Lower leg skin (tissue), 4 donors: ENCODE measurements around the gene CTNNA2. TPM values are rescaled to one million over a fixed set of nuclear protein-coding genes. Genes with fewer than 3 reads are reported as not detected.

Source experiments
- DNase-seq, 2 donors: peaks; one replicate each; pipeline ENCODE4 v3.0.0-alpha.2; 2019; ENCODE audit warnings: low spot score in 2 of 2
- H3K4me3 ChIP-seq: fragments of 200-600 bp; sonication (generic); 2 replicates; pipeline ENCODE4 v1.5.1; 2017; ENCODE audit warnings: mild to moderate bottlenecking, low read depth; ENCODE audit not compliant: poor library complexity, severe bottlenecking
- CTCF ChIP-seq, 3 donors: fragments of 450-650 bp; IDR thresholded peaks; one replicate each; pipeline ENCODE4 v1.5.1; 2016; ENCODE audit warnings: antibody characterized with exemption in 3 of 3, mild to moderate bottlenecking in 3 of 3, moderate library complexity in 2 of 3
- POLR2A ChIP-seq, 2 donors: fragments of 450-650 bp; IDR thresholded peaks; one replicate each; pipeline ENCODE4 v1.6.1; 2016 to 2017; ENCODE audit warnings: antibody characterized with exemption in 2 of 2, mild to moderate bottlenecking in 1 of 2, moderate library complexity in 1 of 2
- WGBS, 2 donors: methylation state at CpG; one replicate each; pipeline ENCODE4 v1.1.5; 2018; 5-methylcytosine and 5-hydroxymethylcytosine counted together
- intact Hi-C: fragments of 100-400 bp; cut with DNase I; formaldehyde crosslinking; loops from one replicate; pipeline ENCODE4 v1.15.0; 2023; ENCODE audit warnings: low total_unique reads
- total RNA-seq, 4 donors: library from RNA; depleted of rRNA; stranded (reverse); fragments of >200 nt; gene quantifications; one replicate each; pipeline ENCODE4 v1.1.0, GENCODE V29; 2016

Gene CTNNA2
- total RNA-seq, 4 donors from 2014 or later: not detected

GRCh38 chr2:80560326-80560725 lies 1047.5 kb downstream of the CTNNA2 start:
- TF ChIP-seq POLR2A (IDR thresholded peaks at IDR 0.05) (no peak), CTCF (IDR thresholded peaks at IDR 0.05) (no peak)
- 31 to 37% methylated on average over 4 of the region's 4 CpGs for WGBS, 2 donors
- DNase-seq: no peak
- intact Hi-C loops: no loop called here
- H3K4me3 ChIP-seq: no peak overlapping the region

GRCh38 chr2:80568011-80568410 lies 1055.2 kb downstream of the CTNNA2 start:
- H3K4me3 ChIP-seq: no peak overlapping the region
- TF ChIP-seq POLR2A (IDR thresholded peaks at IDR 0.05) (no peak), CTCF (IDR thresholded peaks at IDR 0.05) (no peak)
- intact Hi-C loops: no loop called here
- no peak for DNase-seq
- WGBS, 2 donors: 83 to 94% methylated on average over 3 of the region's 3 CpGs

- no peak for TF ChIP-seq POLR2A (IDR thresholded peaks at IDR 0.05)
- TF ChIP-seq CTCF (IDR thresholded peaks at IDR 0.05): no peak
- H3K4me3 ChIP-seq: no peak overlapping the region
- WGBS, 2 donors: 84% methylated on average over 6 of the region's 6 CpGs
- intact Hi-C loops: no loop called here
- no peak for DNase-seq
These were observed 1060.3 kb downstream of the CTNNA2 start for GRCh38 chr2:80573167-80573566.

- DNase-seq: no peak
- no peak for TF ChIP-seq CTCF (IDR thresholded peaks at IDR 0.05)
- no peak for TF ChIP-seq POLR2A (IDR thresholded peaks at IDR 0.05)
- intact Hi-C loops: no loop called here
- 90 to 92% methylated on average over 10 of the region's 10 CpGs for WGBS, 2 donors
- no peak overlapping the region for H3K4me3 ChIP-seq
These were observed 1061.1 kb downstream of the CTNNA2 start for GRCh38 chr2:80573950-80574349.

GRCh38 chr2:80579756-80580155 lies 1066.9 kb downstream of the CTNNA2 start:
- TF ChIP-seq POLR2A (IDR thresholded peaks at IDR 0.05): no peak
- TF ChIP-seq CTCF (IDR thresholded peaks at IDR 0.05): no peak
- no peak overlapping the region for H3K4me3 ChIP-seq
- DNase-seq: no peak
- intact Hi-C loops: no loop called here
- WGBS, 2 donors: 79 to 86% methylated on average over 5 of the region's 5 CpGs

- intact Hi-C loops: no loop called here
- TF ChIP-seq POLR2A (IDR thresholded peaks at IDR 0.05): no peak
- TF ChIP-seq CTCF (IDR thresholded peaks at IDR 0.05): no peak
- 38 to 67% methylated on average over 2 of the region's 2 CpGs for WGBS, 2 donors
- DNase-seq: no peak
- H3K4me3 ChIP-seq: no peak overlapping the region
These were observed 1078.4 kb downstream of the CTNNA2 start for GRCh38 chr2:80591233-80591632.
